HEK293T (cell line): ENCODE measurements around the gene STXBP1.

Experiments used
- ARNT ChIP-seq: fragments of 450-650 bp; IDR thresholded peaks from 2 replicates; pipeline ENCODE4 v1.6.1; 2017; ENCODE audit warnings: mild to moderate bottlenecking
- BHLHE40 ChIP-seq: fragments of 450-650 bp; IDR thresholded peaks from 2 replicates; pipeline ENCODE4 v1.6.1; 2016; ENCODE audit warnings: mild to moderate bottlenecking, moderate library complexity, borderline replicate concordance
- CTBP1 ChIP-seq: fragments of 450-650 bp; IDR thresholded peaks from 2 replicates; pipeline ENCODE4 v1.6.1; 2016; ENCODE audit warnings: borderline replicate concordance
- ELF4 ChIP-seq: fragments of 450-650 bp; IDR thresholded peaks from 2 replicates; pipeline ENCODE4 v1.6.1; 2017; ENCODE audit warnings: antibody characterized with exemption
- FOXA1 ChIP-seq: fragments of 450-650 bp; IDR thresholded peaks from 2 replicates; pipeline ENCODE4 v1.6.1; 2016; ENCODE audit warnings: mild to moderate bottlenecking
- FOXK2 ChIP-seq: fragments of 450-650 bp; IDR thresholded peaks from 2 replicates; pipeline ENCODE4 v1.6.1; 2016; ENCODE audit warnings: mild to moderate bottlenecking
- FOXM1 ChIP-seq: fragments of 450-650 bp; IDR thresholded peaks from 2 replicates; pipeline ENCODE4 v1.6.1; 2017; ENCODE audit warnings: mild to moderate bottlenecking, borderline replicate concordance
- HDGF ChIP-seq: fragments of 450-650 bp; IDR thresholded peaks from 2 replicates; pipeline ENCODE4 v1.6.1; 2017; ENCODE audit warnings: antibody characterized with exemption, borderline replicate concordance
- LEF1 ChIP-seq: fragments of 450-650 bp; IDR thresholded peaks from 2 replicates; pipeline ENCODE4 v1.6.1; 2017; ENCODE audit warnings: mild to moderate bottlenecking, borderline replicate concordance
- NFRKB ChIP-seq: fragments of 450-650 bp; IDR thresholded peaks from 2 replicates; pipeline ENCODE4 v1.6.1; 2016; ENCODE audit warnings: mild to moderate bottlenecking, moderate library complexity
- SP1 ChIP-seq: fragments of 450-650 bp; IDR thresholded peaks from 2 replicates; pipeline ENCODE4 v1.6.1; 2017
- SUZ12 ChIP-seq: fragments of 450-650 bp; IDR thresholded peaks from 2 replicates; pipeline ENCODE4 v1.6.1; 2016; ENCODE audit warnings: mild to moderate bottlenecking
- TARDBP ChIP-seq: fragments of 450-650 bp; IDR thresholded peaks from 2 replicates; pipeline ENCODE4 v1.6.1; 2016
- TF ChIP-seq, protein P1 (sequence below): fragments of 450-650 bp; IDR thresholded peaks from 2 replicates; pipeline ENCODE4 v1.6.1; 2016

DNA sequence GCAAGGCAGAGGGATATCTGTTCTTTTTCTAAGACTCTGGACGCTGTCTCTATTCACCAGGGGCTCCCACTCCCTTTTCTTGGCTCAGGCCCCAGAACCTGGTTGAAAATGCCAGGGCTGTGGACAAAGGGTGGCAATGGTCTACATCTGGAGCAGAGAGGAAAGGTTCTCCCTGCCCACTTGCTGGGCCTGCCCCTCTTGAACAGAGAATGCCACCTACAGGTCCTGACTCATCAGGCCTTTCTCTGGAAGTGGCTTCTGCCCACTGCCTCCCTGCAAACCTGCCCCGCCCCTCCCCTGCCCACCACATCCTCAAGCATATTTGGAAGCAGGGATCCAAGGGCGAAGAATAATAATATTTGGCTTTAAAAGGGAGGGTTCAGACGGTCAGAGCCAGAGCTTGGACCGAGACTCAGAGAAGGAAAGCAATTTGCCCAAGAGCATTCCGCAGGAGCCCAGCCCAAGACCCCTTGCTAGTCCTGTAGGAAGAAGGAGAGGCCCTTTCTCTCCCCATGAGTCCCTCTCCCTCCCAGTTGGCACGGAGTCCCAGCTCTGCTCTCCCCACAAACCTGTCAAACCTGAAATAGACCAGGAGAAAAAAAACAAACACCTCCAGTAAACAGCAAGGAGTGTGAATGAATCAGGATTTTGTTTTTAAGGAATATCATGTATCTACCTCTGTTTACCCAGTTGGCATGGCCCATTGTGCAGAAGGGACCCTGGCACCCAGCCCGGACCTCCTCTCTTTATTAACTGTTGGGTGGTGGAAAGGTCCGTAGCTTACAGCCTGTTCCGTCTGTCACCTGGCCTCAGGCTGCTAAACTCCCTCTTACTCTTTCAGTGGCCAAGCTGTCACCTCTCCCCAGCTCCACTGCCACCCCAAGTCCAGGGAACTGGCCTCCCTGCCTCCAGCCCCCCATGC lies 37.7 kb upstream of the STXBP1 start:
- TF ChIP-seq ELF4 = no peak
- TF ChIP-seq NFRKB = no peak
- TF ChIP-seq BHLHE40 = no peak
- no peak for TF ChIP-seq FOXA1
- TF ChIP-seq FOXM1 = no peak
- TF ChIP-seq HDGF = no peak
- TF ChIP-seq LEF1 = no peak
- TF ChIP-seq, protein P1, sequence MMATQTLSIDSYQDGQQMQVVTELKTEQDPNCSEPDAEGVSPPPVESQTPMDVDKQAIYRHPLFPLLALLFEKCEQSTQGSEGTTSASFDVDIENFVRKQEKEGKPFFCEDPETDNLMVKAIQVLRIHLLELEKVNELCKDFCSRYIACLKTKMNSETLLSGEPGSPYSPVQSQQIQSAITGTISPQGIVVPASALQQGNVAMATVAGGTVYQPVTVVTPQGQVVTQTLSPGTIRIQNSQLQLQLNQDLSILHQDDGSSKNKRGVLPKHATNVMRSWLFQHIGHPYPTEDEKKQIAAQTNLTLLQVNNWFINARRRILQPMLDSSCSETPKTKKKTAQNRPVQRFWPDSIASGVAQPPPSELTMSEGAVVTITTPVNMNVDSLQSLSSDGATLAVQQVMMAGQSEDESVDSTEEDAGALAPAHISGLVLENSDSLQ = no peak
- no peak for TF ChIP-seq FOXK2
- TF ChIP-seq SUZ12 = no peak
- TF ChIP-seq ARNT = no peak
- no peak for TF ChIP-seq SP1
- TF ChIP-seq TARDBP = no peak
- TF ChIP-seq CTBP1 = no peak
